Measurements from ENCODE around the gene ABT1. TPM values are rescaled to one million over a fixed set of nuclear protein-coding genes. Genes with fewer than 3 reads are reported as not detected.

The ABT1 gene
- total RNA-seq, 1 donor from 2014 or later = 10.1 TPM

- DNase-seq (ENCODE audit: low spot score) = no peak
- TF ChIP-seq CTCF (IDR thresholded peaks at IDR 0.05) = no peak
- no peaks in the 10 kb centered on the region for H3K9me3 Mint-ChIP-seq (ENCODE audit: low read depth)
- no peak overlapping the region for H3K27ac Mint-ChIP-seq (ENCODE audit: unreplicated experiment)
- no peak overlapping the region for H3K4me3 Mint-ChIP-seq (ENCODE audit: unreplicated experiment)
- H3K27me3 Mint-ChIP-seq (ENCODE audit: low read depth) = peaks cover 16% of the 10 kb centered on the region
- H3K36me3 Mint-ChIP-seq (ENCODE audit: low read depth) = peaks cover 10% of the 10 kb centered on the region
- H3K4me1 Mint-ChIP-seq (ENCODE audit: low read depth) = peaks cover 20% of the 10 kb centered on the region
Observed at GRCh38 chr6:26597389-26597766, 625 bp downstream of the ABT1 start.

GRCh38 chr6:26597821-26598220, 1.1 kb downstream of the ABT1 start:
- H3K9me3 Mint-ChIP-seq (ENCODE audit: low read depth) = no peaks in the 10 kb centered on the region
- H3K36me3 Mint-ChIP-seq (ENCODE audit: low read depth) = peaks cover 12% of the 10 kb centered on the region
- TF ChIP-seq CTCF (IDR thresholded peaks at IDR 0.05) = no peak
- no peak overlapping the region for H3K4me3 Mint-ChIP-seq (ENCODE audit: unreplicated experiment)
- no peak for DNase-seq (ENCODE audit: low spot score)
- H3K27me3 Mint-ChIP-seq (ENCODE audit: low read depth) = peaks cover 13% of the 10 kb centered on the region
- no peak overlapping the region for H3K27ac Mint-ChIP-seq (ENCODE audit: unreplicated experiment)
- peaks cover 20% of the 10 kb centered on the region for H3K4me1 Mint-ChIP-seq (ENCODE audit: low read depth)

- Mint-ChIP-seq H3K9me3 (ENCODE audit: low read depth) (no peaks in the 10 kb centered on the region), H3K27me3 (ENCODE audit: low read depth) (peaks cover 11% of the 10 kb centered on the region), H3K36me3 (ENCODE audit: low read depth) (peaks cover 12% of the 10 kb centered on the region), H3K4me1 (ENCODE audit: low read depth) (peaks cover 20% of the 10 kb centered on the region), H3K4me3 (ENCODE audit: unreplicated experiment) (no peak overlapping the region), H3K27ac (ENCODE audit: unreplicated experiment) (no peak overlapping the region)
- no peak for TF ChIP-seq CTCF (IDR thresholded peaks at IDR 0.05)
- DNase-seq (ENCODE audit: low spot score) = no peak
Observed at GRCh38 chr6:26598267-26598666, 1.5 kb downstream of the ABT1 start.

GRCh38 chr6:26599134-26599533, 2.4 kb downstream of the ABT1 start:
- Mint-ChIP-seq H3K4me1 (ENCODE audit: low read depth) (peaks cover 20% of the 10 kb centered on the region), H3K27ac (ENCODE audit: unreplicated experiment) (no peak overlapping the region), H3K4me3 (ENCODE audit: unreplicated experiment) (no peak overlapping the region), H3K36me3 (ENCODE audit: low read depth) (peaks cover 12% of the 10 kb centered on the region), H3K9me3 (ENCODE audit: low read depth) (no peaks in the 10 kb centered on the region), H3K27me3 (ENCODE audit: low read depth) (peaks cover 3% of the 10 kb centered on the region)
- TF ChIP-seq CTCF (IDR thresholded peaks at IDR 0.05) = no peak
- DNase-seq (ENCODE audit: low spot score) = no peak

- Mint-ChIP-seq H3K4me1 (ENCODE audit: low read depth) (peaks cover 16% of the 10 kb centered on the region), H3K9me3 (ENCODE audit: low read depth) (no peaks in the 10 kb centered on the region), H3K27ac (ENCODE audit: unreplicated experiment) (no peak overlapping the region), H3K36me3 (ENCODE audit: low read depth) (peaks cover 12% of the 10 kb centered on the region), H3K27me3 (ENCODE audit: low read depth) (no peaks in the 10 kb centered on the region), H3K4me3 (ENCODE audit: unreplicated experiment) (no peak overlapping the region)
- TF ChIP-seq CTCF (IDR thresholded peaks at IDR 0.05) = no peak
- DNase-seq (ENCODE audit: low spot score) = no peak
Observed at GRCh38 chr6:26599591-26599990, 2.8 kb downstream of the ABT1 start.

Data from chondrocyte (in vitro differentiated cells).